IPS-18c (cell line): ENCODE results near the gene MAFB.

Source experiments
- H3K4me3 ChIP-seq: 2 replicates; pipeline ENCODE4 v1.7.0; 2013; ENCODE audit warnings: low read depth, mild to moderate bottlenecking, low read length, moderate library complexity; ENCODE audit not compliant: insufficient read depth
- H3K9me3 ChIP-seq: one replicate; pipeline ENCODE4 v1.6.1; 2013; ENCODE audit warnings: mild to moderate bottlenecking, low read length, moderate library complexity; ENCODE audit not compliant: control insufficient read depth, insufficient read depth

Gene MAFB

DNA sequence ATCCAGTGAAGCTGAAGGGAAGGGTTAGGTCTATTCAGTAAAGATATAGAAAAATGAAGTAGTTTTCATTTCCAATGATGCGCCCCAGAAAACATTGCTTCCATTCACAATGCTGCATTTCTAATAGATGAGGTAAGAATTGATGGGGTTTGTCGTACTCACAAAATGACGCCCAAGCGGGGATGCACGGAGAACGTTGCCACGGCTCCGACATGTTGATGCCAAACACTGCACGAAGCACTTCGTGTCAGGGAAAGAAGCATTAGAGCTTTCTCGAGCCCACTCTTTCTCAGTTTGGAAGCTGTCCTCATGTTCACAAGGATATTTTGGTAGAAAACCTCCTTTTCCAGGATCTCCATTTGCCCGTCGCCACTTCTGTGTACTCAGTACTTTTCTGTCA, 21.6 kb upstream of the MAFB start:
- Histone ChIP-seq H3K4me3 (no peak overlapping the region), H3K9me3 (no peaks in the 10 kb centered on the region)

DNA sequence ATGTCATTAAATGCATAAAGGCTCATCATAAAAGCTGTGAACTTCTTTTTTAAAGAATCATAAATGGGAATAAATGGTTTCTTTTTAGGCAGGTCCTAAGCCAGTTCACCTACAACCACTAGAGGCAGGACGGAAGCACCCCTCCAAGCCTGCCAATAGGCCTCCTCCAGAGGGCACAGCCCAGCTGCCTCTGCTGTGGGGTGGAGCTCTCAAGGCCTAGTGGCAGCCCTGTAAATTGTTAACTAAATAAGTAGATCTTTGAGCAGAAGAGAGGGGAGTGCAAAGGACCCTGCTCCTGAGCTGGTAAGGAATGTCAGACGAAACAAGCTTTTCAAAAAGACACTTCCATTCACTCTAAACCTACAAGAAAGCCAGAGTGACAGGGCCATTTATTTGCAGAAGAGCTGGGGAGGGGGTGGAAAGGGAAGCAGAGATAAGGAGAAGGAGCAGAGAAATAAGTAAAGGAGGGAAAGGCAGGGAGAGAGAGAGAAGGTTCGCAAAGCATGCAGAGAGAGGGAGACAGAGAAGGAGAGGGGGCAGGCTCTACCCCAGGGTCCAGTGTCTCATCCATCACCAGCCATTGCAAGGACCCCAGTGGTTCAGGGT, 18.0 kb upstream of the MAFB start:
- no peak overlapping the region for H3K4me3 ChIP-seq
- H3K9me3 ChIP-seq: no peaks in the 10 kb centered on the region

DNA sequence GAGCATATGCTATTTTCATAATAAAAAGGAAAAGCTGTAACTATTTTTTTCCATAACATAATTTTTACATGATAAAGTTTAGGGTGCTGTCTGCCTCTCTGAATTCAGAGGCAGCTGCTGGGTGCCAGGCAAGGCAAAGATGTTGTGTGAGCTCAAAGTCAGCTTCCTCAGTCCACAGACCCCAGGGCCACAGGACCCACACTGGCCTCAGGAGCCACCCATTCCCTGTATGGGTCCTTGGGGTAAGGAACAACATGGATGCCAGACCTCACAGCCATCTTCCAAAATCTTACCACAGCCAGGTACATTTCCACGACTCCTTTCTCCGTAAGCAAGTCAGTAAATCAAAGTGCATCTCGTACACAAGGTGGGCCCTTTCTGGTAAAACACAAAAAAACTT, 16.4 kb upstream of the MAFB start:
- no peaks in the 10 kb centered on the region for H3K9me3 ChIP-seq
- no peak overlapping the region for H3K4me3 ChIP-seq

DNA sequence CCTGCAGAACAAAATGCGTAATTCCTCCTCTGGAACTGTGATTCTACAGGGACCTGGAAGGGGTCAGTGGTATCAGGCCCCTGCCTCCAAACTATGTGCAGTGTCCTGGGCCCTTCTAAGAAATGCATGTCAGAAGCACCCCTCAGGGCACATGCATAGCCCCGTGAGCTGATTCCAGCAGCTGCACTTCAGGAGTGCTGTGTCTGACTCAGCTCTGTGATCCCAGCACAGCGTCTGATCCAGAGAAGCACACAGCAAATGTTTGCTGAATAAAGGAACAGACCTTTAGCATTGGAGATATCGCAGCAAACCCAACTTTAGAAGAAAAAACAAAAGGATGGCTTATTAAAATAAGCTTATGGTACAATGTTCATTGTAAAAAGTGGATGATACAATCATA, 15.8 kb upstream of the MAFB start:
- no peaks in the 10 kb centered on the region for H3K9me3 ChIP-seq
- no peak overlapping the region for H3K4me3 ChIP-seq

DNA sequence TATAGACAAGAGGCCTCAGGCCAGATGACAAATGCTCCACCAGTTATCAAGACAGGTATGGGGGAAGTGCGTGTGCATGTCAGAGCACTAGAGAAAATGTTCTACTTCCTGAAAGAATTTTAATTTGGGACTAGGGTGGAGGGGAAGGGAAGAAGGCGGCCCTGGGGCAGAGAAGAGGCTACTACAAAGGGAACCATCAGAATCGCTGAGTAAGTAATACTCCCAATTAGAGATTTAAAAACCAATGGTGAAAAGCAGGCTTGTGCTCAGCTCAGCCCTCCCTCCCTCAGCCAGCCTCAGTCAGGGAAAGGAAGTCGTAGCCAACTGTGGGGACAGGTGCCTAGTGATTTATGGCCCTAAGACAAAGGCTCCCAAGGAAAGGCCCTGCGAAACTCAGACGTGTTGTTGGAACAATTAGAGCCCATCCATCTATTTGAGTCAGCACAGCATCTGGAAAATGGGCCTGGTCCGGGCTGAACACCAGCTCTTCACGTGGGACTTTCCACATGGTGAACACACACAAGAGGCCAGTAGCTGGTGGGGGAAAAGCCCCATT, 15.0 kb upstream of the MAFB start:
- H3K4me3 ChIP-seq: no peak overlapping the region
- H3K9me3 ChIP-seq: no peaks in the 10 kb centered on the region

DNA sequence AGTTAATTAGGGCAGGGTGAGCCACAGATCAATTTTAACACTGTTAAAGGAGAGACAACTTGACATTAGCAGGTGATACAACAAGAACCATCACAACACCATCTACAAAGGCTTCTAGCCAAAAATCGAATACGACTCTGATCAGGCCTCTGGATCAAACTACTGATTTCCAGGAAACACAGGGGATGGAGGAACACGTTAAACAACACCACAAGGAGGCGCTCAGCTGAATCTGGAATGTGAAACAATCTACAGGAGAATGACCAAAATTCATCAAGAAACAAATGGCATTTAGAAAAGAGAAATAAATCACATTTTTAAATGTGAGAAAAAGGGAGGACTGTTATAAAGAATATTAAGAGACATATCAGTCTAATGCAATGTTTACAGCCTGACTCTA, 13.5 kb upstream of the MAFB start:
- no peaks in the 10 kb centered on the region for H3K9me3 ChIP-seq
- no peak overlapping the region for H3K4me3 ChIP-seq

DNA sequence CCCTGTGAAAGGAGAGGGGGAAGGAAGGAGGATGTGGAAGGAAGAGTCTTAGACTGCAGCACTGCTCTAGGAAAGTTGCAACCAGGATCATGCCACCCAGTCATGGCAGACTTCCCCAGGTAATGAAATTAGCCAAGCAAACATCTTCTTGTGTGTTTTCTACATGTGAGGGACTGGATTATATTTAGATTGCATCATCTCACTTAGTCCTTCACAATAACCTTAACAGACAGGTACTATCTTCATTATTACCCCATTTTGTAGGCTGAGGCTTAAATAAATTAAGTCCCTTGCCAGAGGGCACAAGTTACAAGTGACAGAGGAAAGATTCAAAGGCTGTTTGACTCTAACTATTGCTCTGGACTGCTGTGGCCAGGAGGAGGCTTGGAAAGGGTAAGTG, 9.7 kb upstream of the MAFB start:
- Histone ChIP-seq H3K4me3 (no peak overlapping the region), H3K9me3 (no peaks in the 10 kb centered on the region)

DNA sequence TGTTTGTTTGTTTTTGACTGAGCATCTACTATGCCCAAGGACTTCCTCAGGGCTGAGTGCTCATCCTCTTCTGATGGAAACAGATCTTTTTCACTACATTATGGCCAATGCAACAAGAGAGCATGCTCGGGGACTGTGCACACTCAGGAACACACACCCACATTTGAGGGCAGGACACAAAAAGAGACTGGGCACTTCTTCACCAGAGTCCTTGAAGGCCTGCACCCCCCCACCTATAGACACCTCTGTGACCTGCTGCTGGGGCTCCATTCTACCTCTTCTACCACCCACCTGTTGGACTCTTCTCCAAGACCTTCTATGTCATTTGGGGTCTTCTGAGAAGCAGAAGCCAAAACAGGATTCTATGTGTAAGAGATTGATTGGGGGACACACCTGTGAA, 9.2 kb upstream of the MAFB start:
- H3K4me3 ChIP-seq: no peak overlapping the region

DNA sequence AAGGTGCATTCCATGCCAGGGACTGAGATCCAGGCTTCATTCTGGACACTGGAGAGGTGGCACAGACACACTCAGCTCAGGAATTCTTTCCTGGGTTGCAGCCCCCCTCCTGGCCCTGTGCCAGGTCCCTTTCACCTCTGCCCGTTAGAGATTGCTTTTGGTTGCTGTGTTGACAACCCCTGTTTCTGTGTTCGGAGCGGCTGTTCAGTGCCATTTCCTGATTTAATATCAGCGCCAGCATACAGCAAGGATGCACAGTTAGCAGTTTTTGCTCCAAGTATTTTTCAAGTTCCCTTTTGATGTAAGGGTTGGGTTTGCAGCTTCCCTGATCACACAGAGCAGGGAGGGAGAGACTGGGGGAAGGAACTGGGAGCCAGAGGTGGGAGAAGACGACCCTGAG, 8.5 kb upstream of the MAFB start:
- Histone ChIP-seq H3K9me3 (no peaks in the 10 kb centered on the region), H3K4me3 (no peak overlapping the region)

More for the DNA sequence above, 9.2 kb upstream of the MAFB start:
- H3K9me3 ChIP-seq: no peaks in the 10 kb centered on the region

DNA sequence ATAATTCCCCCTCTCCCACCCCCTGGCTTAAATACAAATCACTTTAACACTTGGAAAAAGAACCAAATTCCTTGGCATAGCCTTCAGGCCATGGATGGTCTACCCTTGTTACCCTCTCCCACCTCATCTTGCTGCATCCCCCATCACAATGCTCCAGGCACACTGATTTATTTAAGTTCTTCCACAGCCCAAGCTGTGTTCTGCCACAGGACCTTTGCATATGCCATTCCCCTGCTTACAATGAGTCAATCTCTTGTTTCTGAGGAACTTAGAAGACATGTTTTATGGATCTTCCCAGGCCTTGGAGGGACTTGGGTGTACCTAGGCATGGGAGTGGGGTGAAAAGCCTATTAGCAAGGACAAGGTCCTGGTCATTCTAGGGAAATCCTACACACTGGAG, 6.2 kb upstream of the MAFB start:
- H3K4me3 ChIP-seq: no peak overlapping the region
- no peaks in the 10 kb centered on the region for H3K9me3 ChIP-seq

DNA sequence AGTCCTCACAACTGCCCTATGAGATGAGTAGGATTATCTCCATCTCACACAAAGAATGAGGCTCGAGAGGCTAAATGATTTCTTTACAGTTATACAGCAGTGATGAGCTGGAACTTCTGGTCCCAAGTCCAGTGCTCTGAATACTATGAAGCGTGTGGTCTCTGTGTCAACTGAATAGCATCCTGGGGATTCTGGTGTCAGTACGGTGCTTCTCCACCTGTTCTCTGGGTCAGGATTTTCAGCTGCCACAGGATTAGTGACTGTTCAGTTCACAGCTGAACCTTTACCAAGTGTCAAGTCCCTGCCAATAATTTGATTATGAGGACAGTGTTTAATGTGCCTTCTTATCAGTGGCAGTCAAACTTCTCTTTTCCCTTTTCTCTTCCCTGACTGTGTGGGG, 5.2 kb upstream of the MAFB start:
- Histone ChIP-seq H3K4me3 (no peak overlapping the region), H3K9me3 (no peaks in the 10 kb centered on the region)

DNA sequence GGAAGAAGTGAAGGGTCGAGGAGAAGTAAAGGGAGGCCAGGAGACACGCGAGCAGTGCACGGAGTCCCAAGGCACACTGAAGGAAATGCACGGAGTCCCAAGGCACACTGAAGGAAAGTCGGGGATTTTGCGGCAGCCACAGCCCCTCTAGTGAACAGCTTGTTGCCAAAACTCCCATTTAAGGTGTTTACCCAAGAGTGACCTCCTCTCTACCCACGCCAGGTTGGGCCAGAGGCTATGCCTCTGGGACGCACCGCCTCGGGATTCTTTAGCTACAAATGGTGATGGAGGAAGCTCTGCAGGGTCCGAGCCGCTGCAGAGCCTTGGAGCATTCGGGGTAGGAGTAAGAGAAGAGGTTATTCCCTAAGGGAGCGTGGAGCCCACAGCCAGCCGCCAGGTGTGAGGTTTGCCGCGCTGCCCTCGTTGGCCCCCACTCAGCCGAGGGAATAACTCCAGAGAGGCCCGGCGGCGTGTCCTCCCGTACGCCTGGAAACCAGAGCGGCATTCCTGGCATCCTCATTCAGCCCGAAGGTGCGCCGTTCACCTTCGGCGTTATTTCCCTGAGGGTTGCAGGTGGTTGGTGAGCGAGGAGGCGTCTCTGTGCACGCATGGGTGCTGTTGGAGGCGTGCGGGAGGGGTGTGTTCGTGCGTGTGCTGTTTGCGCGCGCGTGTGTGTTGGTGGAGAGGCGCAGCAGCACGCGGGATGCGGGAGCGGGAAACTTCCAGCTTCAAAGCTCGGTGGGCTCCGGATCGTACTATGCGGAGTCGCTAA, 3.4 kb upstream of the MAFB start:
- no peaks in the 10 kb centered on the region for H3K9me3 ChIP-seq
- H3K4me3 ChIP-seq: peak overlapping the region; percentile 20

DNA sequence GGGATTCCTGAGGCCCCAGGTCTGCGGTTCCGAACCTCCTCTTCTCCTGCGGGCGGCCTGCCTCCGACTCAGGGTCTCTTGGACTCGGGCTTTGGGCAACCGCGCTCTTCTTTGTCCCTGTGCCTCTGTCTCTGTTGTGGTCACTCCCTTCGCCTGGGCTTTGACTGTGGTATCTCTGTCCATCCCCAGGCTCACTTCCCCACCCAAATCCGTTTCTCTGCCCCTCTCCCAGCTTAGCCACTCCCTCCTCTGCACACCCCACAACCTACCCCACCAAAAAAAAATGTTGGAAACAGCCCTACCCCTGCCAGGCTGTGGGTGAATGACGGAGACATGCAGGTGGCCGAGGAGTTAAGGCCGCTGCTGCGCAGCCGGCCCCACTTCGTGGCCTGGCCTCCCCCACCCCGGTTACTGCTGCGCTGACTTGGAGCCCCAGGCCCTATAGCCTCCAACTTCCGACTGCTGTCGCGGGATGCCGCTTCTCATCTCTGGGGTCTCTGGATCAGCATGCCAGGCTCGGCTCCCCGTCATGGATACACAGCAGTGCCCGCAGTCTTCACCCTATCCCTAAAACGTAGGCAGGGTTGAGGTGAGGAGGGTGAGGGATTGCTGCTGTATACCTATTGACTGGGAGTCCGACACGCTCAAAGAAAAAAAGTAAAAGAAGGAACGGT, 2.7 kb upstream of the MAFB start:
- peak overlapping the region; percentile 77 for H3K4me3 ChIP-seq
- H3K9me3 ChIP-seq: no peaks in the 10 kb centered on the region

DNA sequence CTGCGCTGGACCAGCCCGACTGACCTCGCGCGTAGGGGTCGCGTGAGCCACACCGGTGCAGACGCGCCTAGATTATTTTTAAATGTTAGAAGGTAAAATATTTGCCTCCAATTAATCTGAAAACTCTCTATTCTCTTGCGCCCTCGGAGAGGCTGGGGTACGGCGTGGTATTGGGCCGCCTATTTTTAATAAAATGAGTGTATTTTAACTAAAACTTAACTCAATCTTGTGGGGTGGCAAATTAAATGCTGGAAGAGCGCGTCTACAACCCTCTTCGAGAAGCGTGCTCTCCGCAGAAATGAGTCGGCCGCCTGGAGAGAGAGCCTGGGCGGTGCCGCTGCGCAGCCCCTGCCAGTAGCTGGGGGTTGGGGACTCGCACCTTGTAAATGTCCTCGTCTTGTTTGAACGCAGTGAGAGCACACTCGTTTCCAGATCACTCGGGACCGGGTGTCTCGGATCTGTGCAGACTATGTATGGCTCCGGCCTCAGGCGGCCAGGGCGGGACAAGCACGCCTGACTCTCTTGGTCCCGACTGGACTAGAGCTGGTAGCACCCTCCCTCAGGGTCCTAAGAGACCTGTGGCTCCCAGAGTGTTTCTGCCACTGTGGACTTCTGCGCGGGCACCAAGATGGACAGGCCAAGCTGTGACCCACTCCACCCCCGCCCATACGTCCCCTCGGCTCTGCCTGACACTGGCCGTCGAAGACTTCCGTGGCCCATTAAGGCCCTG, 2.0 kb upstream of the MAFB start:
- H3K4me3 ChIP-seq: peak overlapping the region; percentile 77
- H3K9me3 ChIP-seq: no peaks in the 10 kb centered on the region

DNA sequence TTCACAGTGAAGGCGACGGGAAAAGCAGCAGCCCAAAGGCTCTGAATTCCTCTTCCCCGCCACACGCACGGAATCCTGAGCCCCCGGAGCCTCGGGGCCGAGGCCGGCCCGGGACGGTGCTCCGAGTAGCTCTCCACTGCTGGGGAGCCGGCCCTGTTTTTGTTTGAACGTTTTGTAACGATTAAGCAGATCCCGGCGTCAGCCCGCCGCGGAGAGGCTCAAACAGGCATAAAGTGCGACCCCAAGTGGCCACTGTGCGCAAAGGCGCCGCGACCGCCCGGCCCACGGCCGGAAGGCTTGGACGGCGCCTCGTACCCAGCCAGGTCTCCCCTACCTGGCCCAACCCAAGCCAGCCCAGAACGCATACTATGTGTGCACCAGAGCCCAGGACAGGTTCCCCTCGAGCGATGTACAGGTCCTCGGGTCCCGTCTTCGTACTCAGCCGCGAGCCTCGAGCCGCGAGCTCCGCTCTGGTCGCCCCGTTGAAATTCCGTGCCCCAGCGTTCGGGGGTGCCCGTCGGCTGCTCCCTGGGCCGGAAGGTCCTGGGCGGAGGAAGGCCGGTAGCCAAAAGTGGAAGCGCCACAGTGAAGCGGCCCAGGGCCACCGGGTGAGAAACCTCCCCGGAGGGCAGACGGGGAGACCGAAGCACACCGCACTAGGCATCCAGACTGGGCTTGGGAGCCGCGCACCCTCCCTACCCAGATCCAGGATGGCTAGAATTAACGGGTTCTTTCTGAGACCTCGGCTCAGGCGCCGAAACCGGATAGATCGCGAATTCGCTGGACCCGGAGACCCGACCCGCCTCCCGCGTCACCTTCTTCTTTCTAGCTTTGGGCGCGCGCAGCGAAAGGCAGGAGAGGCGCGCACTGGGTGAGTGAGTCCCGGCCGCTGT, 1.2 kb upstream of the MAFB start:
- H3K9me3 ChIP-seq: no peaks in the 10 kb centered on the region
- H3K4me3 ChIP-seq: peak overlapping the region; percentile 77

DNA sequence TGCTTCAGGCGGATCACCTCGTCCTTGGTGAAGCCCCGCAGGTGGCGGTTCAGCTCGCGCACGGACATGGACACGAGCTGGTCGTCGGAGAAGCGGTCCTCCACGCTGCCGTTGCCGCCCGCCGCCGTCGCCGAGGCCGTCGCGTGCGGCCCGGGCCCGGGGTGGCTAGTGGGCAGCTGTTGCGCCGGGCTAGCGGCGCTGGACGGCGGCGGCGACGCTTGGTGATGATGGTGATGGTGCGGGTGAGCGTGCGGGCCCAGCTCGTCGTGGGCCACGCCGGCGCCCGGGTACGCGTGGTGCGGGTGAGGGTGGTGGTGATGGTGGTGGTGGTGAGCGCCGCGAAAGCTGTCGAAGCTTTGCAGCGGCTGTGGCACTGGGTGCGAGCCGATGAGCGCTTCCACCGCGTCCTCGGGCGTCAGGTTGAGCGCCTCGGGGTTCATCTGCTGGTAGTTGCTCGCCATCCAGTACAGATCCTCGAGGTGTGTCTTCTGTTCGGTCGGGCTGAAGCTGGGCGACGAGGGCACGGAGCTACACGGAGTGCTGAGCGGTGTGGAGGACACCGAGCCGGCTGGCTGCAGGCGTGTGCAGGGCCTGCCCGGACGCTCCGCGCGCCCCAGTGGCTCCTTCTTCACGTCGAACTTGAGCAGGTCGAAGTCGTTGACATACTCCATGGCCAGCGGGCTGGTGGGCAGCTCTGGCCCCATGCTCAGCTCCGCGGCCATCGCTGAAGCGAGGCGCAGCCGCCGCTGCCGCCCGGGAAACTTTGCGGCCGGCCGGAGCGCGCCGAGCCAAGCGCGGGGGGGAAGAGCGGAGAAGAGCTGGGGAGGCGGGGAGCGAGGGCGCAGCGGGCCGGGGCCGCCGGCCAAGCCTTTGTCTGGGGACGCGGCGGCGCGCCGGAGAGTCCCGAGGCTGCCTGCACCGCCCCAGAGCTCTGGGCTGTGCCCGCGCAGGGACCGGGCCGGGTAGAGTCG, 622 bp downstream of the MAFB start:
- Histone ChIP-seq H3K4me3 (peak overlapping the region; percentile 77), H3K9me3 (no peaks in the 10 kb centered on the region)
